Measurements from ENCODE around the gene PPP1R2.

DNA sequence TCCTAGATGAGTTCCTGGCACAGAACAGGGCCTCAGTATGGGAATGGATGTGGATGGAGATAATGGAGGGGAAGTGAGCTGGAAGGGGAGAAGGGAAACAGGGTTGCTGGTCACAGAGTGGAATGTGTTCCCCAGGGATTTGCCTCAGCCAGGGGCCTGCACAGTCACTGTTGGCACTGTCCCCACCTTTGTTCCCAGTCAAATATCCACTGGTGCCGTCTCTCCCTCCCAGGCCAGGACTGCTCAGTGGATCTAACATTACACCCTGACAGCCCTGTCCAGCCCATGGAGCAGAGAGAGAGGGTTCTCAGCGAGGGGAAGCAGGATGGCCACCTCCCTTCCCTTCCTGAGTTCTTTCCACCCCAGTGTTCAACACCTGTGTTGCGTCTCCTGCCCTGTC is 1.5 kb upstream of the PPP1R2 start:
- TF ChIP-seq, protein P1, sequence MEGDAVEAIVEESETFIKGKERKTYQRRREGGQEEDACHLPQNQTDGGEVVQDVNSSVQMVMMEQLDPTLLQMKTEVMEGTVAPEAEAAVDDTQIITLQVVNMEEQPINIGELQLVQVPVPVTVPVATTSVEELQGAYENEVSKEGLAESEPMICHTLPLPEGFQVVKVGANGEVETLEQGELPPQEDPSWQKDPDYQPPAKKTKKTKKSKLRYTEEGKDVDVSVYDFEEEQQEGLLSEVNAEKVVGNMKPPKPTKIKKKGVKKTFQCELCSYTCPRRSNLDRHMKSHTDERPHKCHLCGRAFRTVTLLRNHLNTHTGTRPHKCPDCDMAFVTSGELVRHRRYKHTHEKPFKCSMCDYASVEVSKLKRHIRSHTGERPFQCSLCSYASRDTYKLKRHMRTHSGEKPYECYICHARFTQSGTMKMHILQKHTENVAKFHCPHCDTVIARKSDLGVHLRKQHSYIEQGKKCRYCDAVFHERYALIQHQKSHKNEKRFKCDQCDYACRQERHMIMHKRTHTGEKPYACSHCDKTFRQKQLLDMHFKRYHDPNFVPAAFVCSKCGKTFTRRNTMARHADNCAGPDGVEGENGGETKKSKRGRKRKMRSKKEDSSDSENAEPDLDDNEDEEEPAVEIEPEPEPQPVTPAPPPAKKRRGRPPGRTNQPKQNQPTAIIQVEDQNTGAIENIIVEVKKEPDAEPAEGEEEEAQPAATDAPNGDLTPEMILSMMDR (IDR thresholded peaks at IDR 0.05; ENCODE audit: poor library complexity, severe bottlenecking): no peak
- TF ChIP-seq SMC3 (conservative IDR thresholded peaks at IDR 0.05; ENCODE audit: poor library complexity): no peak
- no peak for TF ChIP-seq EZH2 (IDR thresholded peaks at IDR 0.05; ENCODE audit: borderline replicate concordance, insufficient read depth, low read length, poor library complexity, severe bottlenecking)
- no peak for TF ChIP-seq EP300 (conservative IDR thresholded peaks at IDR 0.05; ENCODE audit: poor library complexity, severe bottlenecking)
- TF ChIP-seq TAF1 (IDR thresholded peaks at IDR 0.05; ENCODE audit: low read depth): no peak
- TF ChIP-seq POLR2AphosphoS5 (IDR thresholded peaks at IDR 0.05): no peak
